Peyer's patch (tissue), 4 donors: Measurements from ENCODE around the gene TNFSF4. TPM values are rescaled to one million over a fixed set of nuclear protein-coding genes. Genes with fewer than 3 reads are reported as not detected.

Experiments used
- DNase-seq, 3 donors: peaks; one replicate each; pipeline ENCODE4 v3.0.0-alpha.2; 2017 to 2019
- H3K27ac ChIP-seq, 4 donors: fragments of 200-600 bp; sonication (generic); one replicate each; pipeline ENCODE4 v1.5.1; 2016 to 2019
- H3K27me3 ChIP-seq, 2 donors: fragments of 200-600 bp; sonication (generic); one replicate each; pipeline ENCODE4 v1.5.1; 2019
- H3K36me3 ChIP-seq, 3 donors: fragments of 200-600 bp; sonication (generic); one replicate each; pipeline ENCODE4 v1.5.1; 2016 to 2019
- H3K4me1 ChIP-seq, 4 donors: fragments of 200-600 bp; sonication (generic); one replicate each; pipeline ENCODE4 v1.5.1; 2016 to 2019
- H3K4me3 ChIP-seq, 4 donors: fragments of 200-600 bp; sonication (generic); 1 replicate in 3 of 4; 2 replicates in 1 of 4; pipeline ENCODE4 v1.5.1; 2016 to 2019; ENCODE audit warnings: mild to moderate bottlenecking in 1 of 4
- H3K9me3 ChIP-seq, 4 donors: fragments of 200-600 bp; sonication (generic); one replicate each; pipeline ENCODE4 v1.5.1; 2016 to 2019; ENCODE audit warnings: mild to moderate bottlenecking in 1 of 4
- CTCF ChIP-seq, 6 experiments: fragments of 450-650 bp in 4 of 6; fragments of 200-600 bp in 2 of 6; sonication (generic) in 1 of 6; IDR thresholded peaks; one replicate each; pipeline ENCODE4 v1.5.1; 2017 to 2019; ENCODE audit warnings: antibody characterized with exemption in 6 of 6, mild to moderate bottlenecking in 3 of 6, moderate library complexity in 1 of 6
- POLR2A ChIP-seq, 2 donors: fragments of 450-650 bp; IDR thresholded peaks; one replicate each; pipeline ENCODE4 v1.5.1; 2017; ENCODE audit warnings: antibody characterized with exemption in 2 of 2, mild to moderate bottlenecking in 2 of 2, moderate library complexity in 2 of 2
- total RNA-seq, 4 donors: library from RNA; depleted of rRNA; stranded (reverse); fragments of >200 nt; gene quantifications; one replicate each; pipeline ENCODE4 v1.1.0, GENCODE V29; 2016

TNFSF4 gene
- total RNA-seq, 4 donors from 2014 or later = 0.70 to 2.5 TPM; not detected in 2

- H3K27me3 ChIP-seq = no peaks in the 10 kb centered on the region
- H3K4me1 ChIP-seq = peaks cover 0 to 11% (median 0%) of the 10 kb centered on the region in 4 donors
- DNase-seq = no peak
- H3K9me3 ChIP-seq = no peaks in the 10 kb centered on the region
- no peak overlapping the region for H3K27ac ChIP-seq
- no peaks in the 10 kb centered on the region for H3K36me3 ChIP-seq
- no peak for TF ChIP-seq CTCF (IDR thresholded peaks at IDR 0.05)
- TF ChIP-seq POLR2A (IDR thresholded peaks at IDR 0.05) = no peak
- H3K4me3 ChIP-seq = no peak overlapping the region
Measured at GRCh38 chr1:173187671-173188237, 19.4 kb downstream of the TNFSF4 start.

- no peak for TF ChIP-seq CTCF (IDR thresholded peaks at IDR 0.05)
- no peak for DNase-seq
Measured at GRCh38 chr1:173181791-173182190, 25.3 kb downstream of the TNFSF4 start.

GRCh38 chr1:173176246-173176645 lies 30.9 kb downstream of the TNFSF4 start:
- no peak overlapping the region for H3K27ac ChIP-seq
- no peak for TF ChIP-seq POLR2A (IDR thresholded peaks at IDR 0.05)
- no peak for TF ChIP-seq CTCF (IDR thresholded peaks at IDR 0.05)
- H3K4me3 ChIP-seq = no peak overlapping the region
- no peaks in the 10 kb centered on the region for H3K36me3 ChIP-seq
- no peaks in the 10 kb centered on the region for H3K27me3 ChIP-seq
- H3K9me3 ChIP-seq = peaks cover 0 to 21% (median 0%) of the 10 kb centered on the region in 4 donors
- no peaks in the 10 kb centered on the region for H3K4me1 ChIP-seq
- DNase-seq = no peak

More at GRCh38 chr1:173181791-173182190, 25.3 kb downstream of the TNFSF4 start:
- H3K4me3 ChIP-seq = no peak overlapping the region
- no peaks in the 10 kb centered on the region for H3K36me3 ChIP-seq
- H3K27me3 ChIP-seq = no peaks in the 10 kb centered on the region
- no peak overlapping the region for H3K27ac ChIP-seq
- no peaks in the 10 kb centered on the region for H3K4me1 ChIP-seq
- H3K9me3 ChIP-seq = no peaks in the 10 kb centered on the region

GRCh38 chr1:173175514-173176145 lies 31.5 kb downstream of the TNFSF4 start:
- H3K9me3 ChIP-seq = peaks cover 0 to 21% (median 0%) of the 10 kb centered on the region in 4 donors
- H3K27me3 ChIP-seq = no peaks in the 10 kb centered on the region
- no peak for TF ChIP-seq POLR2A (IDR thresholded peaks at IDR 0.05)
- no peak for TF ChIP-seq CTCF (IDR thresholded peaks at IDR 0.05)
- no peak for DNase-seq
- no peak overlapping the region for H3K4me3 ChIP-seq
- no peaks in the 10 kb centered on the region for H3K36me3 ChIP-seq
- H3K4me1 ChIP-seq = no peaks in the 10 kb centered on the region
- no peak overlapping the region for H3K27ac ChIP-seq

GRCh38 chr1:173173388-173173787 lies 33.7 kb downstream of the TNFSF4 start:
- no peaks in the 10 kb centered on the region for H3K36me3 ChIP-seq
- no peak for DNase-seq
- no peak overlapping the region for H3K4me3 ChIP-seq
- peaks cover 0 to 21% (median 0%) of the 10 kb centered on the region in 4 donors for H3K9me3 ChIP-seq
- TF ChIP-seq CTCF (IDR thresholded peaks at IDR 0.05) (no peak), POLR2A (IDR thresholded peaks at IDR 0.05) (no peak)
- H3K27me3 ChIP-seq = no peaks in the 10 kb centered on the region
- no peaks in the 10 kb centered on the region for H3K4me1 ChIP-seq
- no peak overlapping the region for H3K27ac ChIP-seq
